ENCODE measurements around the gene EPAS1. TPM values are rescaled to one million over a fixed set of nuclear protein-coding genes. Genes with fewer than 3 reads are reported as not detected.

The EPAS1 gene
- total RNA-seq, 4 donors from 2014 or later: 124 to 563 (median 182) TPM

DNA sequence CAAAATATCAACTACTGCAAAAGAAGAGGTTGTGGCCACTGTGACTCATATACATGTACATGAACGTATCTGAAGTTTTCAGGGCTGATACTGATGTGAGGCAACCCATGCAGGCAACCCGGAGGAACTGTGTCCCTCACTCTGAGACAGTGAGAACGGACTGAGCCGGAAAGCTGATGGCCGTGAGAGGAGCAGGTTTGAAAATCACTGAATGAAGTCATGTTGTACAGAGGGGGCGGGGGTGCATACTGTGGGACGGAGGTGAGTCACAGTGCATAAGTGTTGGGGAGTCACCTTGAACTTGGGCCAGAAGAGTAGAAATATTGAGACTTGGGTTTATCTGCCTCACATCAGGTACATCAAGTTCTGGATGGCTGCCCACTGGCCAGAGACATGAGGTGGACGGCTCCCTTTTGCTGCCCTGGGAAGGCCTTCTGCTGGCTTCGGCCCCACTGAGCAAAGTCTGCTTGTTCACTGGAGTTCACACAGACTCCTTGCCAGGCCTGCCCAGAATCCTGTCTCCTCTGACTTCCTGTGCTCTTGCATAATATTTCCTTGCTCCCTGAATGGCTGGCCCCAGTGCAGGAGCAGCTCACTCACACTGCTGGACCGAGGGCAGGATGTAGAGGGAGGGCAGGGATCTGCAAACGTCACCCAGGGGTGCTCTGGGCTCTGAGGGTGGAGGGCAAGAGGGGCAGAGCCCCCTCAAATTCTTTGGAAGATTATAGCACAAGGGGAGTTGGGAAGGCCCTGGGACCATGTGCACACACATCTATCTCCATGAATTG, 18.1 kb downstream of the EPAS1 start:
- H3K4me3 ChIP-seq (replicated peaks in 1 of 3): no peak overlapping the region

DNA sequence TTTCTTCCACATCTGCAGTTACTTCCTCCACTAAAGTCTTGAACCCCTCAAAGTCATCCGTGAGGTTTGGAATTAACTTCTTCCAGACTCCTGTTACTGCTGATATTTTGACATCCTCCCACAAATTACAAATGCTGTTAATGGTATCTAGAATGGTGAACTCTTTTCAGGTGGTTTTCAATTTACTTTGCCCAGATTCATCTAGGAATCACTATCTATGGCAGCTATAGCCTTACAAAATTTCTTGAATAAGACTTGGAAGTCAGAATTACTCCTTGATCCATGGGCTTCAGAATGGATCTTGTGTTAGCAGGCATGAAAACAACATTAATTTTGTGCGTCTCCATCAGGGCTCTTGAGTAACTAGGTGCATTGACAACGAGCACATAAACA, 19.9 kb downstream of the EPAS1 start:
- 90 to 93% methylated on average over 3 of the region's 3 CpGs for WGBS, 2 donors
- DNase-seq: no peak
- H3K4me3 ChIP-seq (replicated peaks in 1 of 3): no peak overlapping the region
- peaks cover 30 to 40% of the 10 kb centered on the region in 2 donors for H3K4me1 ChIP-seq
- intact Hi-C loops (cut with DNase I): no loop called here
- H3K27me3 ChIP-seq: no peaks in the 10 kb centered on the region
- H3K27ac ChIP-seq: peak overlapping the region in 1 of 3 donors; percentile 19
- TF ChIP-seq POLR2A (IDR thresholded peaks at IDR 0.05): no peak
- TF ChIP-seq, protein P1, sequence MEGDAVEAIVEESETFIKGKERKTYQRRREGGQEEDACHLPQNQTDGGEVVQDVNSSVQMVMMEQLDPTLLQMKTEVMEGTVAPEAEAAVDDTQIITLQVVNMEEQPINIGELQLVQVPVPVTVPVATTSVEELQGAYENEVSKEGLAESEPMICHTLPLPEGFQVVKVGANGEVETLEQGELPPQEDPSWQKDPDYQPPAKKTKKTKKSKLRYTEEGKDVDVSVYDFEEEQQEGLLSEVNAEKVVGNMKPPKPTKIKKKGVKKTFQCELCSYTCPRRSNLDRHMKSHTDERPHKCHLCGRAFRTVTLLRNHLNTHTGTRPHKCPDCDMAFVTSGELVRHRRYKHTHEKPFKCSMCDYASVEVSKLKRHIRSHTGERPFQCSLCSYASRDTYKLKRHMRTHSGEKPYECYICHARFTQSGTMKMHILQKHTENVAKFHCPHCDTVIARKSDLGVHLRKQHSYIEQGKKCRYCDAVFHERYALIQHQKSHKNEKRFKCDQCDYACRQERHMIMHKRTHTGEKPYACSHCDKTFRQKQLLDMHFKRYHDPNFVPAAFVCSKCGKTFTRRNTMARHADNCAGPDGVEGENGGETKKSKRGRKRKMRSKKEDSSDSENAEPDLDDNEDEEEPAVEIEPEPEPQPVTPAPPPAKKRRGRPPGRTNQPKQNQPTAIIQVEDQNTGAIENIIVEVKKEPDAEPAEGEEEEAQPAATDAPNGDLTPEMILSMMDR (IDR thresholded peaks at IDR 0.05): no peak
- H3K36me3 ChIP-seq: no peaks in the 10 kb centered on the region
- no peaks in the 10 kb centered on the region for H3K9me3 ChIP-seq

More for the DNA sequence above, 18.1 kb downstream of the EPAS1 start:
- intact Hi-C loops (cut with DNase I): no loop called here
- Histone ChIP-seq H3K4me1 (peaks cover 37 to 56% of the 10 kb centered on the region in 2 donors), H3K36me3 (no peaks in the 10 kb centered on the region), H3K27ac (peak overlapping the region; percentile 46 to 88 (median 67)), H3K27me3 (no peaks in the 10 kb centered on the region), H3K9me3 (no peaks in the 10 kb centered on the region)
- WGBS, 2 donors: 45 to 52% methylated on average over 9 to 11 of the region's 11 CpGs
- DNase-seq: peak; percentile 87 to 88
- TF ChIP-seq, protein P1 (IDR thresholded peaks at IDR 0.05): no peak
- TF ChIP-seq POLR2A (IDR thresholded peaks at IDR 0.05): peak in 1 of 2 donors; percentile 35

DNA sequence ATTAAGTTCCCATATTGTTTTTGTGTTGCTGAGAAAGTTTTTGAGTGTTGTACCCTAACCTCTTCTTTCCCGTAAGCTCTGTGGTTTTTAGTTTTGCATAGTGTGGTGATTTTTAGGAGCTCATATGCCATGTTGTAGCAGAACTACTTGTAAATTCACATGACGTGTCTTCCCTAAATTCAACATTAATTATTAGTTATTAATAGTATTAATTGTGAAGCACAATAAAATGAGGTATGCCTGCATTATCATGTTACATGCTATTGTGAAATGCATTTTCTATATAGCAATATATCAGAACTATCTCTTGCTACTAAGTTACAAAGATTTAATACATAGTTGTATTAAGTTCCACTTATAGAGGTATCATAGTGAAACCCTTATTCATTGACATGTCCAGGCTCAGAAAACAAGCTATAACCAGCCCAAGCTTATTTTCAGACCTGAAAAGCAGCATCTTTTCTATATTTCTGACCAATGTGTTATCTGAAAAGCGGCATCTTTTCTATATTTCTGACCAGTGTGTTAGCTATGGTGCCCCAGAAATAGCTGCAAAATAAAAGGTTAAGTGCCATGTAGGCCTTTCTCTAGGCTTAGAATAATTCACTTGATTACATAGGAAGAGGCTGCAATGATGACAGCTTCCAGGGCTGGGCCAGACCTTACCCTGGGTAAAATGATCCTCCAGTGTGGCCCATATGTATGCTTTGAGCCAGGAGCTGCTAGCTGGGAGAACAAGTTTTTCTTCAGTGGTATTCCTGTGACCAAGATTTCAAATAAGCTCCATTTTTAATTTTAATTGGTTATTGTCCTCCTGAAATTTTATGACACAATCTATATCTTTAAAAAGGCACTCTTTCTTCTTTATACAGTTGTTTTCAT, 21.6 kb downstream of the EPAS1 start:
- Histone ChIP-seq H3K27ac (peak overlapping the region in 1 of 3 donors; percentile 30), H3K4me1 (peaks cover 30 to 35% of the 10 kb centered on the region in 2 donors), H3K36me3 (no peaks in the 10 kb centered on the region), H3K4me3 (replicated peaks in 1 of 3) (no peak overlapping the region), H3K9me3 (no peaks in the 10 kb centered on the region), H3K27me3 (no peaks in the 10 kb centered on the region)
- WGBS, 2 donors: 84 to 89% methylated on average over 3 of the region's 3 CpGs
- DNase-seq: no peak
- no peak for TF ChIP-seq POLR2A (IDR thresholded peaks at IDR 0.05)
- intact Hi-C loops (cut with DNase I): no loop called here

DNA sequence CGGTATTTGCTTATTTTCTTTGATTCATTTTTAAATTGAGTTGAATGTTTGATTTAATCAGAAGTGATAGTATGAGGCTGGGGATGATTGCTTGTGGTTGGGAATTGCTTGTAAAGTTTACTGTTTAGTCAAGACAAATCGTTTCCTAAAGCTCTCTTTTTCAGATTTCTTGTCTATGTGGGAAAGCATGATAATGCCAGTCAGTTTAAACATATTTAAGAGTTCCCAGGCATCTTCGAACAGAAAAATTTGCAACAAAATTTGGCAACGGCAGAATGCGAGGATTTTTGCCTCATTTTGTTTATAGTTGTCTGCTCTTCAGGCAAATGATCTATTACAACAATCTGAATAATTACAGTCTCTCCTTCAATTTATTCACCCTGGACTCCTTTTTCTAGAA, 22.5 kb downstream of the EPAS1 start:
- H3K27ac ChIP-seq: peak overlapping the region in 1 of 3 donors; percentile 30
- intact Hi-C loops (cut with DNase I): no loop called here
- no peak overlapping the region for H3K4me3 ChIP-seq (replicated peaks in 1 of 3)
- DNase-seq: no peak
- H3K4me1 ChIP-seq: peaks cover 29% of the 10 kb centered on the region in 2 donors
- no peaks in the 10 kb centered on the region for H3K27me3 ChIP-seq
- 74 to 76% methylated on average over 5 of the region's 5 CpGs for WGBS, 2 donors
- TF ChIP-seq POLR2A (IDR thresholded peaks at IDR 0.05): no peak
- TF ChIP-seq, protein P1 (IDR thresholded peaks at IDR 0.05): no peak
- H3K9me3 ChIP-seq: no peaks in the 10 kb centered on the region
- no peaks in the 10 kb centered on the region for H3K36me3 ChIP-seq

DNA sequence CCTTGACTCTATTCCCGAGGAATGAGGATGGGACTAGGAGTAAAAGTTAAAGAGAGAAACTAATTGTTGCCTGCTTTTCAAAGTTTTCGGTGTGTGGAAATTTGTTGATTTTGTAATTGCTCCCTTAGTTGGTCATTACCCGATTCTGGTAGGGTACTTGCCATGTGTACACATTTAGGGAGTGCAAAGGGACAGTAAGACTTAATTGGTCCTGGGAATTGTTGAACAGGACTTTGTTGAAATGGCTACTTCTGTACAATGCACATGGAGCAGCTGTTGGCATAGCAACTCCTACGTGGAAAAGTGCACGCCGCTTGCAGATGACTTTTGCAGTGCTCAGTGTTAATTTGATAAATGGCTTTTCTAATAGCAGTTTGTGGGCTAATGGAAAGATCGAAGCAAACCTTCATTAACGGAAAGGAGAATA, 22.9 kb downstream of the EPAS1 start:
- no peak overlapping the region for H3K4me3 ChIP-seq (replicated peaks in 1 of 3)
- intact Hi-C loops (cut with DNase I): no loop called here
- DNase-seq: no peak

More for the DNA sequence above, 22.9 kb downstream of the EPAS1 start:
- Histone ChIP-seq H3K27me3 (no peaks in the 10 kb centered on the region), H3K4me1 (peaks cover 25 to 29% of the 10 kb centered on the region in 2 donors), H3K36me3 (no peaks in the 10 kb centered on the region), H3K27ac (peak overlapping the region in 1 of 3 donors; percentile 30), H3K9me3 (no peaks in the 10 kb centered on the region)
- no peak for TF ChIP-seq POLR2A (IDR thresholded peaks at IDR 0.05)
- 63 to 76% methylated on average over 8 of the region's 8 CpGs for WGBS, 2 donors

Data from thyroid gland (tissue), 4 donors.